ENCODE data around the gene RNASE8.

DNA sequence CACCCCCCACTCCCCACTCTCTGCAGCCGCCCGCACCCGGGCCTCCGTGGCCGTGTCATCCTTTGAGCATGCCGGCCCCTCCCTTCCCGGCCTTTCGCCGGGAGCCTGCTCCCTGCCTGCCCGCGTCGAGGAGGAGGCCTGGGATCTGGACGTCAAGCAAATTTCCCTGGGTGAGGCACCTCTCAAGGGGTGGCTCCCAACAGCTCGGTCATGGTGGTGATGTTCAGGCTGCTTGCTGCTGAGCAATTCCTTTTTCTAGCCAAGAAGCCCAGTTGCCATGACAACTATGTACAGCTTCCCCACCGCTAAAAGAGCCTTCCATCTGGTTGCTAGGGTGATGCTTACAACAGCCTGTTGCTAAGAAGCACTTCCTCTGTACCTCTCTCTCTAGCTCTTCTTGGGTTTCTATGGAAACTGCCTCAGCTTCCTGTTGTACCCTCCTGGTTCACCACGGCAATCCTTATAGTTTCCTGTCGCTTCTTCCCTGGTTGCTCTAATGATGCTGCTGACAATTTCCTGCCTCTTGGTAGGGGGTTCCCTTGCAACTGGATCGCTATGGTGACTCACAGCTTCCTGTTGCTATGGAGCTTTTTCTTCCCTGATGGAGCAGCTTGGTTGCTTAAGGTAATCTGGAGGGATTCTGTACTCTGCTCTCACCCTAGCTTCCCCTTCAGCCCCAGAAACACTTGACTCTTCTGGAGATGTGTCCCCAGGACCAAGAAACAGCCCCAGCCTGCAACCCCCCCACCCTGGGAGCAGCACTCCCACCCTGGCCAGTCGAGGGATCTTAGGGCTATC lies 29.9 kb downstream of the RNASE8 start:
- TF ChIP-seq, protein P1, sequence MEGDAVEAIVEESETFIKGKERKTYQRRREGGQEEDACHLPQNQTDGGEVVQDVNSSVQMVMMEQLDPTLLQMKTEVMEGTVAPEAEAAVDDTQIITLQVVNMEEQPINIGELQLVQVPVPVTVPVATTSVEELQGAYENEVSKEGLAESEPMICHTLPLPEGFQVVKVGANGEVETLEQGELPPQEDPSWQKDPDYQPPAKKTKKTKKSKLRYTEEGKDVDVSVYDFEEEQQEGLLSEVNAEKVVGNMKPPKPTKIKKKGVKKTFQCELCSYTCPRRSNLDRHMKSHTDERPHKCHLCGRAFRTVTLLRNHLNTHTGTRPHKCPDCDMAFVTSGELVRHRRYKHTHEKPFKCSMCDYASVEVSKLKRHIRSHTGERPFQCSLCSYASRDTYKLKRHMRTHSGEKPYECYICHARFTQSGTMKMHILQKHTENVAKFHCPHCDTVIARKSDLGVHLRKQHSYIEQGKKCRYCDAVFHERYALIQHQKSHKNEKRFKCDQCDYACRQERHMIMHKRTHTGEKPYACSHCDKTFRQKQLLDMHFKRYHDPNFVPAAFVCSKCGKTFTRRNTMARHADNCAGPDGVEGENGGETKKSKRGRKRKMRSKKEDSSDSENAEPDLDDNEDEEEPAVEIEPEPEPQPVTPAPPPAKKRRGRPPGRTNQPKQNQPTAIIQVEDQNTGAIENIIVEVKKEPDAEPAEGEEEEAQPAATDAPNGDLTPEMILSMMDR (IDR thresholded peaks at IDR 0.05): no peak
- TF ChIP-seq POLR2A (IDR thresholded peaks at IDR 0.05) (no peak), EP300 (IDR thresholded peaks at IDR 0.05; ENCODE audit: low read depth) (no peak)
